GM18951 (cell line): Measurements from ENCODE around the gene FAF2.
"Not testable (repeated sequence)": the region's sequence is repeated elsewhere in the genome, so short reads cannot be mapped to it uniquely, and the experiment has no call there.

ENCODE experiments used
- POLR2A ChIP-seq: IDR thresholded peaks from 4 replicates; pipeline ENCODE4 v1.6.1; 2011; ENCODE audit warnings: mild to moderate bottlenecking; ENCODE audit not compliant: insufficient read length, insufficient read depth; ENCODE audit errors: extremely low read depth
- in situ Hi-C: fragments of 300-500 bp; cut with MboI; formaldehyde crosslinking; loops from one replicate; pipeline ENCODE4 v1.12.0; 2022; ENCODE audit warnings: low sequenced_read_pairs, mixed read lengths, inconsistent platforms; ENCODE audit not compliant: unreplicated experiment

Gene FAF2

DNA sequence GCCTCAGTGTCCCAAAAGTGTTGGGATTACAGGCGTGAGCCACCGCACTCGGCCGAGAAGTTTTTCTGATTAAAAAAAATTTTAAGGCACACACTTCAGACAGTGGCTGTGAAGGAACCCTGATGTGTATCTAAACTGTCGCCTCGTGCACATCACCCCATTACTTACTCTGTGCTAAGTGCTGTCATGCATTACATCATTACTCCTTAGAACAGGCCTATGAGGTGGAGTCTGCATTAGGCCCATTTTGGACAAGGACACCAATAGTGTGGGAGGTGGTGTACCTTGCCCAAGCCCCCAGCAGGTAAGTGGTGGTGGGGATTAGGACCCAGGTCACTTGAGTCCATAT, 97.2 kb downstream of the FAF2 start:
- TF ChIP-seq POLR2A = no peak
- in situ Hi-C loops = no loop called here

DNA sequence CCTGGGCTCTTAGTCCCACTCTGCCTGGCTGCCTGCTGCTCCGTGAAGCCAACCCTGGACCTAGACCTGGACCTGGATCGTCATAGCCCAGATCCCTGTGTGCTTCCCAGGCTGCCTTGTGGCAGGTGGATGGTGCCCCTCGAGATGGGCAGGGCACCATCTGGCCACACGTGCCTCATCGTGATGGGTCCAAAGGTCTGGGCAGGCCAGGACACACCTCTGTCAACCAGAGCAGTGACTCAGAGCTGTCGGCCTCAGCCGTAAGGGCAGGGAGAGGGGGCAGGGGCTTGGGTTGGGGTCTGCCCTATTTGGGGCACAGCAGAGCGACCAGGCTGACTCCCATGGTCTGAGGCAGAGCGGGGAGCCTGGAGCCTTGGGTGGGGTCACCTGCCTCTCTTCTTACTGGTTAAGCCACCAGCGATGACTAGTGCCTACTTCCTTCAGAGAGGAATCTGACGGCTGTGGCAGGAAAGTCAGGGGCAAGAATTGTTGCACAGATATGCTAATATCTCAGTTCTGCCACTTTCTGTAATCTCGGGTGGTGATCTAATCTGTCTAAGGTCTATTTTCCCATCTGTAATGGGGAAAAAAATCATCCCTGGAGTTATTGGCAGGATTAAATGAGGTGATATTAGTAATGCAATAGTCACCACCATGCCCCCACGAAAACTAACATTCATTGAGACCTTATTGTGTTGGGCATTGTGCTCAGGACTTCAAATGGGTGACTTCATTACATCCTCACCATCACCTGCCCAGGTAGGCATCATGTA, 97.7 kb downstream of the FAF2 start:
- TF ChIP-seq POLR2A = no peak
- in situ Hi-C loops = no loop called here

DNA sequence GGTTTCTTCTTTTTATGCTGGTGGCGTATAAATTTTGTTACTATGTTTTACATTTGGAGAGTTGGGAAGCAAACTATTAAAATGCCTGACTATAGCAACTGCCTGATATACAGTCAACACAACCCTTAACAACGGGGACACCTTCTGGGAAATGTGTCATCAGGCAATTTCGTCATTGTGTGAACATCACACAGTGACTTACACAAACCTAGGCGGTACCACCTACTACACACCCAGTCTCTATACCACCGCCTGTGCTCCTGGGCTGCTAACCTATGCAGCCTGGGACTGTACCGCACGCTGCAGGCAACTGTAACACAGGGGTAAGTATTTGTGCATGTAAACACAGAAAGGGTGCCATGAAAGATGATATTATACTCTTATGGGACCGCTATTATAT, 99.6 kb downstream of the FAF2 start:
- in situ Hi-C loops = no loop called here

DNA sequence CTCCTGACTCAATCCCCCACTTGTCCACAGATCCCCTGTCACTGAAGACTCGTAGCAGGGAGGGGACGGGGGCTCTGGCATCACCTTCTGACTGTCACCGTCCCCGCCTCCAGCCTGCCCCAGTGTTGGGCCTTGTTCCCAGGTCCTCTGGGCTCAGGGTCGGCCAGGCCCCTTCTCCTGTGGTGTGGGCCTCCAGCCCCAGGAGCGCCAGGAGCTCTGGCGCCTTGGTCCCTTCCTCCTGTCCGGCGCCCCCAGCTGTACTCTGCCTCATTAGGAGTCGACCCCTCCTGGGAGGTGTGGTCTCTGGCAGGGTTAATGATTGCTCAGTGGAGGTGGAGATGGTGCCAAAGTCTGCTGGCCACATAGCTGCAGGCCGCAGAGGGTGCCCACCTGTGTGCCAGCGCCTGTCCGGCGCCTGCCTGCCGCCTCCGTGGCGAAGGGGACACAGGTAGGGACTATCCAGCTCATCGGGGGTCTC, 100.8 kb downstream of the FAF2 start, which contains the start of gene CDHR2:
Gene CDHR2, plus strand, starts transcription at position 376 of the 478 bp plus-strand sequence. CDS start 16,011 bp downstream, outside the sequence.
- in situ Hi-C loops = no loop called here
- no peak for TF ChIP-seq POLR2A

More for the DNA sequence above, 99.6 kb downstream of the FAF2 start:
- TF ChIP-seq POLR2A = no peak

DNA sequence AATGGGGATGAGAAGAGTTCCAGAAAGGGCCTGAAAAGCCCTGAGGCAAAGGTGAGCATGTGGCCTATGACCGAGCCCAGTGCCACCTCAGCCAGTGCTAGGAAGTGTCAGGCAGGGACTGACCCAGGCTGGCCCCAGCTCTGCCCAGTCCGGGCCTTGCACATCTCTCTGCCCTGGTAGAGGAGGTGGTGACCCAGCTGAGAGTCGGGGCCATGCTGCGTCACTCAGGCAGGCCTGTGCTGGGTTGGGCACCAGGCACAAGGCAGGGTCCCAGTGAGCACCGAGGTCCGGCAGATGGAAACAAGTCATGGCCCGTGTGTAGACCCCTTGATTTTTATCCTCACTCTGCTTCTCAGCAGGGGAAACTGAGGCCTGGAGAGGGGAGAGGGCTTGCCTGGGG, 101.7 kb downstream of the FAF2 start:
- no peak for TF ChIP-seq POLR2A
- in situ Hi-C loops = no loop called here

DNA sequence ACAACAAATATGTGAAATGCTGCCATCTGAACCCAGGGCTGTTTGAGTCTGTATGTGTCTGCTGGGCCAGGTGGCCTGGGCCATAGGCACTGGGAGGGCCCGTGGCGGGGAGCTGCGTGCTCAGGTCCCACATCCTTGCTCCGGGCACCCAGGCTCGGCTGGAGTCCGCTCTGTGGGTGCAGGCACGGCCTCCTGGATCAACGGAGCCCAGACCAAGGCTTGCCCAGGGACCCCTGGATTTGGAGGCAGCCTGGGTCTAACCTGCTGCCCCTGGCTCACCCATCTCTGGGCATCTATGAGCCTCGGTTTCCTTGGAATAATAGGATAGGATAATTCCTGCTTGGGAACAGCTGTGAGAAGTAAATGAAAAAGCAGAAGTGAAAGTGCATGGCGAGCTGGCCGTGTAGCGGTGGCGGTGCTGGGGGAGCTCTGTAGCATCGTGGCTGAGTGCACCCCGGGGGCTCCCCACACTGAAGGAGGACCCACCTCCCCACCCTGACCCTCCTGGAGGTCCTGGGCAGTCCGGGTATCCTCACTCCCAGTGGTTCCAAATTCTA, 102.2 kb downstream of the FAF2 start:
- in situ Hi-C loops = no loop called here
- TF ChIP-seq POLR2A = no peak

DNA sequence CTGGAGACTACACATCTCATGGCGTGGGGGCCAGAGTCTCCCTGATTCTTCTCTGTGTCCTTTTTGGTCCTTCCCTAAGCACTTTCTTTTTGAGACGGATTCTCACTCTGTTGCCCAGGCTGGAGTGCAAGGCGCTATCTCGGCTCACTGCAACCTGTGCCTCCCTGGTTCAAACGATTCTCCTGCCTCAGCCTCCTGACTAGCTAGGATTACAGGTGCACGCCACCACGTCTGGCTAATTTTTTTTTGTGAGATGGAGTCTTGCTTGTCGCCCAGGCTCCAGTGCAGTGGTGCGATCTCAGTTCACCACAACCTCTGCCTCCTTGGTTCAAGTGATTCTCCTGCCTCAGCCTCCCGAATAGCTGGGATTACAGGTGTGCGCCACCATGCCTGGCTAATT, 102.8 kb downstream of the FAF2 start:
- in situ Hi-C loops = not testable (repeated sequence)

DNA sequence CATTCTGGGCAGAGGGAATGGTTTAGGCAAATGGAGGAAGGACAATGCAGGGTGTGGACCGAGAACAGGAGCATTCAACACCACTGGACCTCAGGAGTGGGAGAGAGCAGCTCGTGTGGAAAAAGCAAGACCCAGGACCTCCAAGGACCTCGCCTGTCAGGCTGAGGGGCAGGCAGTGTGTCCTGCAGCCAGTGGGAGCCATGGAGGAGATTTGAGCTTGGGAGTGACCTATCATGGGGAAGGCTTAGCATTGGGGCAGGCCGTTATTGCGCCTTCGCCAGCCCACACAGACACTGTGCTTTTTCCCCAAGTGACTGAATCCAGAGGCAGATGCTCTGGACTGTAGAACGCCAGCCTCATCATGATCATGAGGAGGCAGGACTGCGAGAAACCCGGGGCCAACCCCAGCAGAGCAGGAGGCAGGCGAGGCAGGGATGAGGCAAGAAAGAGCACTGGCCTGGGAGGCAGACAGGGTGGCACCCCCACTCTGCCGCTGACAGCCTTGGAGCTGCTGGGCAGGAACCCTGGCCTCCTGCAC, 104.2 kb downstream of the FAF2 start:
- no peak for TF ChIP-seq POLR2A
- in situ Hi-C loops = no loop called here

DNA sequence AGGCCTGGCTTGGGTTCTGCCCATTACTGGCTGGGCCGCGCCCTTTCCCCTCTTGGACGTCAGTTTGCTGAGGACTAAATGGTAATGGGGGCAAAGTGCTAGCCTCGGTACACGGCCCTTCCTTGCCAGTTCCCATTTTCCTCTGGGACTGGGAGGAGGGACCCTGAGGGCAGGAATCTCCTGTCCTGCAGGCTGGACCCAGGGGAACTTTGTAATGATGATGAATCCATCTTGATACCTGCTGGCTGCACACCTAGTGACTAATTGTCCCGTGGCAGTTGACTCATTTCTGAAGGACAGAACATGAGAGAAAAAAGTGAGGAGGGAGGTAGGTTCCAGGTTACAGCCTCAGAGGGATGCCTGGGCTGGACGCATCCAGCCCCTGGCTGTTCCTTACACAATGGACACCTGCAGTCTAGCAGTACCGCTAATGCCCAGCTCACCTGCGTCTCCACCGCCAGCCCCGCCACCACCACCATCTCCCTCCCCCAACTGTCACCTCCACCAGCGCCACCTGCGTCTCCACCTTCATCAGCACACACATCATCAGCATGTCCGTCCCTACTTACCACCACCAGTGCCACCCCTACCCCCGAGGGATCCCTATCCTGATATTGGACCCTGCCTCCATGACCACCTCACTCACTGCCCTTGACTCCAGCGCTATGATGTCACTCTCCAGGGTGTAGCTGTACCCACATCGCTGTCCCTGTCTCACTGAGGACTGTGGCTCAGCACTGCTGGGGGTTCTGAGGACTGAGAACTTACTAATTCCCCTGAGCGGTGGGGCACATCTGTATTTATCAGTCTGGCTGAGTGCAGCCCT, 105.3 kb downstream of the FAF2 start:
- no peak for TF ChIP-seq POLR2A
- in situ Hi-C loops = no loop called here

DNA sequence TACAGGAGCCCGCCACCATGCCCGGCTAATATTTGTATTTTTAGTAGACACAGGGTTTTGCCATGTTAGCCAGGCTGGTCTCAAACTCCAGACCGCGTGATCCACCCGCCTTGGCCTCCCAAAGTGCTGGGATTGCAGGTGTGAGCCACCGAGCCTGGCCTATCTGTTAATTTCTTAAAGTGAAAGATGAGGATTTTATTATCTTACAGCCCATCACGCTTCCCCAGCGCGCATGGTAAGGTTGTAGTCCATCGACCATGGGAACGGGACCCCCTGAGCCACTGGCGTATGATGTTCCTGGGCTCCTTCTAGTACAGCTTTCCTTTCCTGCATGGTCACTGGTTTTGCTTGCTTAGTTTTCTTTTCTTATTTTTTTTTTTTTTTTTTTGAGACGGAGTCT, 109.7 kb downstream of the FAF2 start:
- in situ Hi-C loops = no loop called here
- no peak for TF ChIP-seq POLR2A
